IMR-90 (cell line): ENCODE measurements around the gene GABRE. TPM values are rescaled to one million over a fixed set of nuclear protein-coding genes. Genes with fewer than 3 reads are reported as not detected.

ENCODE experiments used
- ATAC-seq: fragments of 200-7000 bp; cut with Tn5 transposase; 2 replicates; pipeline ENCODE4 v1.9.1; 2020; ENCODE audit warnings: low read depth, mild to moderate bottlenecking, moderate library complexity
- BruUV-seq: library from RNA; stranded (reverse); fragments of 400-500 nt; replicated peaks from 2 replicates; lab custom pipeline; 2021; lab: Mats Ljungman, UMichigan
- CTCF ChIA-PET: fragments of 300-600 bp; formaldehyde crosslinking; extraction: SDS; loops from one replicate; lab custom pipeline; 2021; ENCODE audit warnings: antibody characterized with exemption; lab: Yijun Ruan, JAX
- POLR2A ChIA-PET: fragments of 300-600 bp; sonication (Branson Sonifier 250); formaldehyde crosslinking; loops from one replicate; lab custom pipeline; 2022; ENCODE audit warnings: antibody characterized with exemption; ENCODE audit not compliant: unreplicated experiment; lab: Charles Lee
- DNase-seq: peaks from one replicate; pipeline ENCODE4 v3.0.0; 2013
- H2AFZ ChIP-seq: replicated peaks from 2 replicates; pipeline ENCODE3; 2013; ENCODE audit warnings: low read length, mild to moderate bottlenecking; ENCODE audit not compliant: poor library complexity
- H2AK5ac ChIP-seq: 2 replicates; pipeline ENCODE4 v1.6.1; 2013; ENCODE audit warnings: low read depth, low read length, inconsistent platforms
- H2AK9ac ChIP-seq: replicated peaks from 2 replicates; pipeline ENCODE3; 2013; ENCODE audit warnings: mild to moderate bottlenecking, low read depth, low read length, moderate library complexity; ENCODE audit not compliant: poor library complexity
- H2BK120ac ChIP-seq: 2 replicates; pipeline ENCODE4 v1.6.1; 2013; ENCODE audit warnings: low read depth, low read length, inconsistent platforms
- H2BK15ac ChIP-seq: 3 replicates; pipeline ENCODE4 v1.6.1; 2013; ENCODE audit warnings: low read depth, low read length, inconsistent platforms
- H2BK20ac ChIP-seq: 2 replicates; pipeline ENCODE4 v1.6.1; 2013; ENCODE audit warnings: low read depth, mild to moderate bottlenecking, inconsistent platforms, low read length, moderate library complexity
- H2BK5ac ChIP-seq: 2 replicates; pipeline ENCODE4 v1.6.1; 2013; ENCODE audit warnings: mild to moderate bottlenecking, low read depth, low read length, inconsistent platforms; ENCODE audit not compliant: poor library complexity, severe bottlenecking
- H3K14ac ChIP-seq: replicated peaks from 2 replicates; pipeline ENCODE4 v1.6.1; 2013; ENCODE audit warnings: low read depth, low read length, inconsistent platforms
- H3K18ac ChIP-seq: 2 replicates; pipeline ENCODE4 v1.6.1; 2013; ENCODE audit warnings: low read depth, low read length, control low read depth
- H3K23ac ChIP-seq: 2 replicates; pipeline ENCODE4 v1.6.1; 2013; ENCODE audit warnings: low read depth, low read length, inconsistent platforms
- H3K27ac ChIP-seq: 2 replicates; pipeline ENCODE4 v1.5.1; 2013; ENCODE audit warnings: mild to moderate bottlenecking, control low read depth, low read length; ENCODE audit not compliant: insufficient read depth
- H3K27me3 ChIP-seq: 2 replicates; pipeline ENCODE4 v1.6.1; 2013; ENCODE audit warnings: low read length; ENCODE audit not compliant: control insufficient read depth, insufficient read depth
- H3K36me3 ChIP-seq: 2 replicates; pipeline ENCODE4 v1.6.1; 2013; ENCODE audit warnings: low read length, mixed read lengths; ENCODE audit not compliant: control insufficient read depth, insufficient read depth
- H3K4ac ChIP-seq: 2 replicates; pipeline ENCODE4 v1.6.1; 2013; ENCODE audit warnings: low read depth, low read length, inconsistent platforms
- H3K4me1 ChIP-seq: 2 replicates; pipeline ENCODE4 v1.6.1; 2013; ENCODE audit warnings: low read length, mixed read lengths; ENCODE audit not compliant: control insufficient read depth, insufficient read depth
- H3K4me2 ChIP-seq: 2 replicates; pipeline ENCODE4 v1.6.1; 2013; ENCODE audit warnings: low read depth, mild to moderate bottlenecking, control low read depth, low read length, moderate library complexity
- H3K4me3 ChIP-seq: 2 replicates; pipeline ENCODE4 v1.5.1; 2013; ENCODE audit warnings: low read depth, mild to moderate bottlenecking, control low read depth, low read length, moderate library complexity; ENCODE audit not compliant: insufficient read depth
- H3K56ac ChIP-seq: 2 replicates; pipeline ENCODE4 v1.6.1; 2013; ENCODE audit warnings: low read length, inconsistent platforms; ENCODE audit not compliant: insufficient read depth; ENCODE audit errors: extremely low read depth
- H3K79me1 ChIP-seq, 2 experiments: 2 replicates each; pipeline ENCODE4 v1.6.1; 2013; ENCODE audit warnings: low read length in 2 of 2, inconsistent platforms in 1 of 2, low read depth in 1 of 2
- H3K9ac ChIP-seq: 2 replicates; pipeline ENCODE4 v1.6.1; 2013; ENCODE audit warnings: low read depth, low read length, control low read depth
- H3K9me1 ChIP-seq: 2 replicates; pipeline ENCODE4 v1.6.1; 2013; ENCODE audit warnings: low read length, inconsistent platforms; ENCODE audit not compliant: insufficient read depth
- H3K9me3 ChIP-seq: 2 replicates; pipeline ENCODE4 v1.6.1; 2013; ENCODE audit warnings: low read length; ENCODE audit not compliant: control insufficient read depth, insufficient read depth
- H4K20me1 ChIP-seq: 2 replicates; pipeline ENCODE4 v1.6.1; 2013; ENCODE audit warnings: low read length, inconsistent platforms; ENCODE audit not compliant: insufficient read depth
- H4K5ac ChIP-seq: 2 replicates; pipeline ENCODE4 v1.6.1; 2013; ENCODE audit warnings: mild to moderate bottlenecking, low read depth, low read length, control low read depth
- H4K8ac ChIP-seq, 2 experiments: 2 replicates each; pipeline ENCODE4 v1.6.1; 2013; ENCODE audit warnings: low read depth in 2 of 2, low read length in 2 of 2, control low read depth in 1 of 2, inconsistent platforms in 1 of 2
- H4K91ac ChIP-seq: 2 replicates; pipeline ENCODE4 v1.6.1; 2013; ENCODE audit warnings: low read depth, low read length, inconsistent platforms; ENCODE audit not compliant: insufficient read depth
- BHLHE40 ChIP-seq: fragments of 150-350 bp; IDR thresholded peaks from 2 replicates; pipeline ENCODE4 v1.6.1; 2016; ENCODE audit warnings: mild to moderate bottlenecking, low read depth, low read length
- CEBPB ChIP-seq: IDR thresholded peaks from 2 replicates; pipeline ENCODE4 v1.6.1; 2012; ENCODE audit warnings: low read depth, low read length, improper control_type of control experiment
- FOS ChIP-seq: fragments of 150-350 bp; IDR thresholded peaks from 2 replicates; pipeline ENCODE4 v1.6.1; 2016; ENCODE audit warnings: low read depth, low read length
- SMC3 ChIP-seq: fragments of 150-350 bp; IDR thresholded peaks from 2 replicates; pipeline ENCODE4 v1.6.1; 2016; ENCODE audit warnings: low read depth, mild to moderate bottlenecking, antibody characterized with exemption, low read length, moderate library complexity
- WGBS, 2 experiments: methylation state at CpG; one replicate each; pipeline versions ENCODE4 v1.1.5 to v1.1.7; 2013; ENCODE audit warnings: missing lambda C conversion rate in 2 of 2; ENCODE audit not compliant: insufficient read length in 1 of 2; ENCODE audit errors: extremely low coverage in 2 of 2; 5-methylcytosine and 5-hydroxymethylcytosine counted together
- dilution Hi-C: fragments of 300-500 bp; cut with HindIII; formaldehyde crosslinking; loops from one replicate; pipeline ENCODE4 v1.14.3; 2018; ENCODE audit warnings: low sequenced_read_pairs; ENCODE audit not compliant: unreplicated experiment
- in situ Hi-C: fragments of 300-500 bp; cut with MboI; formaldehyde crosslinking; loops from 3 replicates; pipeline ENCODE4 v1.14.3; 2019; ENCODE audit warnings: low sequenced_read_pairs, inconsistent platforms, mixed read lengths
- intact Hi-C: fragments of 100-400 bp; cut with micrococcal nuclease; formaldehyde crosslinking; loops from 2 replicates; pipeline ENCODE4 v1.10.0; 2022
- polyA plus RNA-seq, 3 experiments: library from polyadenylated mRNA; depleted of rRNA; stranded (reverse); fragments of >200 nt; gene quantifications; 2 replicates each; pipeline ENCODE4 v1.2.3, GENCODE V29; 2012; ENCODE audit warnings: low replicate concordance in 1 of 3
- total RNA-seq: library from RNA; depleted of rRNA; stranded (reverse); fragments of >200 nt; gene quantifications from 2 replicates; pipeline ENCODE4 v1.2.3, GENCODE V29; 2012
- TF ChIP-seq, protein P1 (sequence below): fragments of 150-350 bp; IDR thresholded peaks from 2 replicates; pipeline ENCODE4 v1.6.1; 2017; ENCODE audit warnings: mild to moderate bottlenecking, antibody characterized with exemption, low read length, low read depth

The GABRE gene
- total and polyA plus RNA-seq, 2 of the 4 experiments (the other 2 are of a cell fraction), result 1.3 to 1.6 TPM

DNA sequence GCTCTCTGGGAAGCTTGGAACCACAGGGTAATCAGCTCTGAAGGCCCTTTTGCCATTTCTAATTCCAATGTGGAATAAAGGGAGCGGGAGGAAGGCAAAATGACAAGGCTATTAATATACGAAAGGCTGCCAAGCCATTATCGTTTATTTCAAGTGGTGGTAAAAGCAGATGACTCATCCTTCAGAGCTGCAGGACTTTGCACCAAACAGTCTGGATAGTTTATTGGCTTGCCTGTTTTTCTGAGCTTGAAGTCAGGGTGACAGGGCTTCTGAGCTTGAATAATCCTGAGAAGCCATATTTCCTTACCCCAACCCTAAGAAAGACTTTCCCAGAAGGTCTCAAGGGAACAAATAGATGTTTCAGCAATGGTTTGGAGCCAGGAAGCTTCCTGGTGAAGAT lies 7.7 kb upstream of the GABRE start:
- peaks cover 6% of the 10 kb centered on the region; the same call in 1 of the 2 replicates for H3K9me3 ChIP-seq
- no peak overlapping the region for H2BK120ac ChIP-seq
- in situ Hi-C loops, result no loop called here
- no peak overlapping the region for H2AK9ac ChIP-seq
- no peak overlapping the region for H3K56ac ChIP-seq
- dilution Hi-C loops, result no loop called here
- no peak overlapping the region for H2AFZ ChIP-seq
- DNase-seq, result peak; percentile 36
- H4K8ac ChIP-seq, result no peak overlapping the region
- no peaks in the 10 kb centered on the region; the same call in 1 of the 2 replicates for H3K27me3 ChIP-seq
- no peaks in the 10 kb centered on the region for H4K20me1 ChIP-seq
- H3K23ac ChIP-seq, result no peak overlapping the region
- H2BK5ac ChIP-seq, result no peak overlapping the region
- no CpG with 5 or more reads among the region's 3 CpGs for WGBS, 2 experiments
- no peaks in the 10 kb centered on the region for H3K79me1 ChIP-seq
- no peak for TF ChIP-seq SMC3
- no peak for TF ChIP-seq CEBPB
- TF ChIP-seq FOS, result no peak
- TF ChIP-seq, protein P1, sequence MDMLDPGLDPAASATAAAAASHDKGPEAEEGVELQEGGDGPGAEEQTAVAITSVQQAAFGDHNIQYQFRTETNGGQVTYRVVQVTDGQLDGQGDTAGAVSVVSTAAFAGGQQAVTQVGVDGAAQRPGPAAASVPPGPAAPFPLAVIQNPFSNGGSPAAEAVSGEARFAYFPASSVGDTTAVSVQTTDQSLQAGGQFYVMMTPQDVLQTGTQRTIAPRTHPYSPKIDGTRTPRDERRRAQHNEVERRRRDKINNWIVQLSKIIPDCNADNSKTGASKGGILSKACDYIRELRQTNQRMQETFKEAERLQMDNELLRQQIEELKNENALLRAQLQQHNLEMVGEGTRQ, result no peak
- no peak for TF ChIP-seq BHLHE40
- no peak overlapping the region for H3K4me2 ChIP-seq
- CTCF ChIA-PET, result no interaction called here
- H3K4me1 ChIP-seq, result no peaks in the 10 kb centered on the region; the same call in 1 of the 2 replicates
- H3K9me1 ChIP-seq, result no peaks in the 10 kb centered on the region
- no peak overlapping the region for H3K4me3 ChIP-seq
- no peak overlapping the region for H3K14ac ChIP-seq
- no peak overlapping the region for H2BK20ac ChIP-seq
- intact Hi-C loops, result no loop called here
- H3K36me3 ChIP-seq, result no peaks in the 10 kb centered on the region
- H2AK5ac ChIP-seq, result no peak overlapping the region
- no peak overlapping the region for H2BK15ac ChIP-seq
- POLR2A ChIA-PET, result no interaction called here
- no peak overlapping the region for H4K91ac ChIP-seq
- no peak for ATAC-seq
- no peak overlapping the region for H3K9ac ChIP-seq
- no TSS peak for BruUV-seq
- H4K5ac ChIP-seq, result no peak overlapping the region
- H3K18ac ChIP-seq, result no peak overlapping the region
- H3K27ac ChIP-seq, result no peak overlapping the region
- no peak overlapping the region for H3K4ac ChIP-seq
